SK-N-SH (cell line): Measurements from ENCODE around the gene TMEM123. TPM values are rescaled to one million over a fixed set of nuclear protein-coding genes. Genes with fewer than 3 reads are reported as not detected.

Source experiments
- CTCF ChIA-PET: fragments of 300-600, 350-600 bp; formaldehyde crosslinking; extraction: SDS; loops from one replicate; lab custom pipeline; 2021; lab: Yijun Ruan, JAX
- POLR2A ChIA-PET: fragments of 350-600 bp; sonication (Branson Sonifier 250); formaldehyde crosslinking; extraction: SDS; loops from one replicate; lab custom pipeline; 2020; ENCODE audit warnings: antibody characterized with exemption, inconsistent platforms; lab: Yijun Ruan, JAX
- DNase-seq: peaks from one replicate; pipeline ENCODE4 v3.0.0; 2012
- H2AFZ ChIP-seq: fragments of 200-600 bp; sonication (generic); 2 replicates; pipeline ENCODE4 v1.8.1; 2016; ENCODE audit warnings: antibody characterized with exemption, mild to moderate bottlenecking, low read depth
- H3F3A ChIP-seq: fragments of 200-600 bp; sonication (generic); replicated peaks from 2 replicates; pipeline ENCODE3; 2016; ENCODE audit warnings: antibody characterized with exemption, mild to moderate bottlenecking; ENCODE audit not compliant: insufficient read depth
- H3K27ac ChIP-seq, 2 experiments: fragments of 200-500 bp in 1 of 2; fragments of 200-600 bp in 1 of 2; sonication (Bioruptor generic) in 1 of 2; sonication (generic), shearing (Covaris generic) in 1 of 2; 2 replicates each; pipeline versions ENCODE4 v1.5.1 to v1.6.1; 2014 to 2016; ENCODE audit warnings: low read depth in 2 of 2, inconsistent platforms in 1 of 2, low read length in 1 of 2, mild to moderate bottlenecking in 1 of 2, mixed read lengths in 1 of 2
- H3K27me3 ChIP-seq: fragments of 200-600 bp; sonication (generic), shearing (Covaris generic); 2 replicates; pipeline ENCODE4 v1.6.1; 2016; ENCODE audit warnings: mixed run types; ENCODE audit not compliant: insufficient read depth
- H3K36me3 ChIP-seq, 2 experiments: fragments of 200-500 bp in 1 of 2; fragments of 200-600 bp in 1 of 2; sonication (Bioruptor generic) in 1 of 2; sonication (generic) in 1 of 2; replicated peaks in 1 of 2; 2 replicates each; pipeline versions ENCODE3 to v1.5.1; 2014 to 2016; ENCODE audit warnings: low read length in 1 of 2, mild to moderate bottlenecking in 1 of 2; ENCODE audit not compliant: insufficient read depth in 2 of 2, control insufficient read depth in 1 of 2
- H3K4me1 ChIP-seq, 2 experiments: fragments of 200-500 bp in 1 of 2; fragments of 200-600 bp in 1 of 2; sonication (Bioruptor generic) in 1 of 2; sonication (generic), shearing (Covaris generic) in 1 of 2; 2 replicates each; pipeline versions ENCODE4 v1.5.1 to v1.6.1; 2014 to 2016; ENCODE audit warnings: low read depth in 1 of 2, low read length in 1 of 2, mixed run types in 1 of 2; ENCODE audit not compliant: insufficient read depth in 2 of 2, control insufficient read depth in 1 of 2
- H3K4me2 ChIP-seq: fragments of 200-600 bp; sonication (generic), shearing (Covaris generic); 2 replicates; pipeline ENCODE4 v1.6.1; 2017; ENCODE audit warnings: mixed run types
- H3K4me3 ChIP-seq, 2 experiments: fragments of 200-500 bp in 1 of 2; fragments of 200-600 bp in 1 of 2; sonication (Bioruptor generic) in 1 of 2; sonication (generic), shearing (Covaris generic) in 1 of 2; 2 replicates each; pipeline versions ENCODE4 v1.5.1 to v1.8.1; 2014 to 2016; ENCODE audit warnings: low read depth in 2 of 2, inconsistent platforms in 1 of 2, low read length in 1 of 2, mild to moderate bottlenecking in 1 of 2, mixed read lengths in 1 of 2, moderate library complexity in 1 of 2
- H3K79me2 ChIP-seq: fragments of 200-600 bp; sonication (generic); 2 replicates; pipeline ENCODE4 v1.8.1; 2017; ENCODE audit warnings: mild to moderate bottlenecking; ENCODE audit not compliant: insufficient read depth
- H3K9ac ChIP-seq: fragments of 200-600 bp; sonication (generic); 2 replicates; pipeline ENCODE4 v1.6.1; 2017; ENCODE audit warnings: mixed run types
- H3K9me2 ChIP-seq: fragments of 200-600 bp; sonication (generic); 2 replicates; pipeline ENCODE4 v1.6.1; 2017; ENCODE audit warnings: mixed run types
- H3K9me3 ChIP-seq: fragments of 200-600 bp; sonication (generic); 2 replicates; pipeline ENCODE4 v1.6.1; 2017; ENCODE audit warnings: mixed run types, mild to moderate bottlenecking, moderate library complexity
- H4K20me1 ChIP-seq: fragments of 200-600 bp; sonication (generic); 2 replicates; pipeline ENCODE4 v1.6.1; 2017; ENCODE audit warnings: mild to moderate bottlenecking, mixed run types; ENCODE audit not compliant: insufficient read depth
- ELF1 ChIP-seq: IDR thresholded peaks from 2 replicates; pipeline ENCODE4 v1.4.0; 2012
- EZH2phosphoT487 ChIP-seq: fragments of 200-600 bp; sonication (generic); IDR thresholded peaks from 2 replicates; pipeline ENCODE4 v1.6.1; 2017; ENCODE audit warnings: low read depth, mixed run types, mild to moderate bottlenecking, antibody characterized with exemption, moderate library complexity, borderline replicate concordance
- GABPA ChIP-seq: IDR thresholded peaks from 2 replicates; pipeline ENCODE4 v1.4.0; 2012; ENCODE audit warnings: low read depth, mild to moderate bottlenecking
- GATA2 ChIP-seq: sonication (generic); formaldehyde crosslinking; IDR thresholded peaks from 2 replicates; pipeline ENCODE4 v1.5.0; 2020; ENCODE audit warnings: mild to moderate bottlenecking, missing genetic modification reagents
- JUND ChIP-seq: IDR thresholded peaks from 2 replicates; pipeline ENCODE4 v1.4.0; 2012
- NFIC ChIP-seq: IDR thresholded peaks from 2 replicates; pipeline ENCODE4 v1.4.0; 2012; ENCODE audit warnings: borderline replicate concordance
- RAD21 ChIP-seq: IDR thresholded peaks from 2 replicates; pipeline ENCODE4 v1.6.1; 2012; ENCODE audit warnings: mild to moderate bottlenecking, low read length
- RFX5 ChIP-seq: IDR thresholded peaks from 2 replicates; pipeline ENCODE4 v1.6.1; 2012; ENCODE audit warnings: mild to moderate bottlenecking, improper control_type of control experiment, low read length
- SIN3A ChIP-seq: IDR thresholded peaks from 2 replicates; pipeline ENCODE4 v1.6.1; 2012; ENCODE audit warnings: low read depth, mild to moderate bottlenecking, low read length, moderate library complexity, borderline replicate concordance
- ZBTB33 ChIP-seq: IDR thresholded peaks from 2 replicates; pipeline ENCODE4 v1.4.0; 2012; ENCODE audit warnings: low read depth, borderline replicate concordance
- polyA plus RNA-seq, 3 experiments: library from polyadenylated mRNA; depleted of rRNA; stranded (reverse); fragments of >200 nt; gene quantifications; 2 replicates each; pipeline ENCODE4 v1.2.3, GENCODE V29; 2012
- TF ChIP-seq, protein P1 (sequence below): IDR thresholded peaks from 2 replicates; pipeline ENCODE4 v1.4.0; 2012; ENCODE audit warnings: low read depth, borderline replicate concordance
- TF ChIP-seq, protein P2 (sequence below): IDR thresholded peaks from 2 replicates; pipeline ENCODE4 v1.4.0; 2012; ENCODE audit warnings: low read depth
- TF ChIP-seq, protein P3 (sequence below): IDR thresholded peaks from 2 replicates; pipeline ENCODE4; 2012

The TMEM123 gene
- polyA plus RNA-seq, 1 of the 3 experiments (the other 2 are of a cell fraction), result 86.1 TPM

- no peaks in the 10 kb centered on the region for H3K9me2 ChIP-seq
- H3K27ac ChIP-seq, result no peak overlapping the region
- no peak overlapping the region for H3K9ac ChIP-seq
- no peaks in the 10 kb centered on the region for H3K27me3 ChIP-seq
- CTCF ChIA-PET, result interaction anchor here (0.7 to 1.9 kb wide), 3 partner anchors 10 to 34 kb away, joined by 3 to 12 read pairs (median 3); no protein-coding TSS in a partner anchor
- H3K4me3 ChIP-seq, result no peak overlapping the region
- peaks cover 6% of the 10 kb centered on the region; the same call in 1 of the 2 replicates for H3K9me3 ChIP-seq
- peaks cover 17% of the 10 kb centered on the region for H3F3A ChIP-seq
- H2AFZ ChIP-seq, result no peak overlapping the region
- POLR2A ChIA-PET, result no interaction called here
- no peak for DNase-seq
- TF ChIP-seq GATA2 (no peak), NFIC (no peak), EZH2phosphoT487 (no peak), RAD21 (no peak), RFX5 (no peak), GABPA (no peak), ELF1 (no peak), SIN3A (no peak), JUND (no peak), ZBTB33 (no peak)
- TF ChIP-seq, protein P1, sequence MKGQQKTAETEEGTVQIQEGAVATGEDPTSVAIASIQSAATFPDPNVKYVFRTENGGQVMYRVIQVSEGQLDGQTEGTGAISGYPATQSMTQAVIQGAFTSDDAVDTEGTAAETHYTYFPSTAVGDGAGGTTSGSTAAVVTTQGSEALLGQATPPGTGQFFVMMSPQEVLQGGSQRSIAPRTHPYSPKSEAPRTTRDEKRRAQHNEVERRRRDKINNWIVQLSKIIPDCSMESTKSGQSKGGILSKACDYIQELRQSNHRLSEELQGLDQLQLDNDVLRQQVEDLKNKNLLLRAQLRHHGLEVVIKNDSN, result no peak
- TF ChIP-seq, protein P2, sequence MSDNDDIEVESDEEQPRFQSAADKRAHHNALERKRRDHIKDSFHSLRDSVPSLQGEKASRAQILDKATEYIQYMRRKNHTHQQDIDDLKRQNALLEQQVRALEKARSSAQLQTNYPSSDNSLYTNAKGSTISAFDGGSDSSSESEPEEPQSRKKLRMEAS, result no peak
- TF ChIP-seq, protein P3, sequence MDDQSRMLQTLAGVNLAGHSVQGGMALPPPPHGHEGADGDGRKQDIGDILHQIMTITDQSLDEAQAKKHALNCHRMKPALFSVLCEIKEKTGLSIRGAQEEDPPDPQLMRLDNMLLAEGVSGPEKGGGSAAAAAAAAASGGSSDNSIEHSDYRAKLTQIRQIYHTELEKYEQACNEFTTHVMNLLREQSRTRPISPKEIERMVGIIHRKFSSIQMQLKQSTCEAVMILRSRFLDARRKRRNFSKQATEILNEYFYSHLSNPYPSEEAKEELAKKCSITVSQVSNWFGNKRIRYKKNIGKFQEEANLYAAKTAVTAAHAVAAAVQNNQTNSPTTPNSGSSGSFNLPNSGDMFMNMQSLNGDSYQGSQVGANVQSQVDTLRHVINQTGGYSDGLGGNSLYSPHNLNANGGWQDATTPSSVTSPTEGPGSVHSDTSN, result no peak
- H4K20me1 ChIP-seq, result peaks cover 21% of the 10 kb centered on the region
- H3K4me2 ChIP-seq, result no peak overlapping the region
- H3K79me2 ChIP-seq, result peaks cover 99% of the 10 kb centered on the region
- peaks cover 0 to 5% of the 10 kb centered on the region in 2 experiments; a peak in 2 of 4 replicates for H3K4me1 ChIP-seq
- H3K36me3 ChIP-seq, result peaks cover 35 to 88% of the 10 kb centered on the region in 2 experiments
Observed at GRCh38 chr11:102357116-102357515, 95.4 kb downstream of the TMEM123 start.
